ENCODE data around the gene CCDC51.

Gene CCDC51

GRCh38 chr3:48446043-48446424, 6.1 kb upstream of the CCDC51 start:
- TF ChIP-seq CTCF (IDR thresholded peaks at IDR 0.05; ENCODE audit: low read depth, low read length), result no peak
- Histone ChIP-seq H3K4me3 (ENCODE audit: low read depth, low read length) (peak overlapping the region; percentile 73), H3K9me3 (no peaks in the 10 kb centered on the region), H3K36me3 (no peaks in the 10 kb centered on the region; the same call in 1 of the 2 replicates), H3K27me3 (no peaks in the 10 kb centered on the region), H3K4me1 (no peaks in the 10 kb centered on the region)
- DNase-seq, result no peak

- Histone ChIP-seq H3K4me1 (no peaks in the 10 kb centered on the region), H3K9me3 (no peaks in the 10 kb centered on the region), H3K27me3 (no peaks in the 10 kb centered on the region), H3K36me3 (no peaks in the 10 kb centered on the region; the same call in 1 of the 2 replicates), H3K4me3 (ENCODE audit: low read depth, low read length) (peak overlapping the region; percentile 73)
- no peak for DNase-seq
- no peak for TF ChIP-seq CTCF (IDR thresholded peaks at IDR 0.05; ENCODE audit: low read depth, low read length)
Observed at GRCh38 chr3:48445277-48445882, 5.5 kb upstream of the CCDC51 start.

GRCh38 chr3:48441940-48442339, 2.0 kb upstream of the CCDC51 start:
- Histone ChIP-seq H3K9me3 (no peaks in the 10 kb centered on the region), H3K36me3 (no peaks in the 10 kb centered on the region; the same call in 1 of the 2 replicates), H3K4me1 (no peaks in the 10 kb centered on the region), H3K27me3 (no peaks in the 10 kb centered on the region), H3K4me3 (ENCODE audit: low read depth, low read length) (no peak overlapping the region)
- no peak for DNase-seq
- no peak for TF ChIP-seq CTCF (IDR thresholded peaks at IDR 0.05; ENCODE audit: low read depth, low read length)

GRCh38 chr3:48440590-48440958, 655 bp upstream of the CCDC51 start:
- Histone ChIP-seq H3K4me1 (no peaks in the 10 kb centered on the region), H3K4me3 (ENCODE audit: low read depth, low read length) (peak overlapping the region; percentile 84), H3K9me3 (no peaks in the 10 kb centered on the region), H3K36me3 (no peaks in the 10 kb centered on the region; the same call in 1 of the 2 replicates), H3K27me3 (no peaks in the 10 kb centered on the region)
- no peak for TF ChIP-seq CTCF (IDR thresholded peaks at IDR 0.05; ENCODE audit: low read depth, low read length)
- no peak for DNase-seq

- no peaks in the 10 kb centered on the region for H3K9me3 ChIP-seq
- no peaks in the 10 kb centered on the region for H3K27me3 ChIP-seq
- H3K4me3 ChIP-seq (ENCODE audit: low read depth, low read length), result no peak overlapping the region
- H3K36me3 ChIP-seq, result no peaks in the 10 kb centered on the region
- DNase-seq, result no peak
- H3K4me1 ChIP-seq, result no peaks in the 10 kb centered on the region
- no peak for TF ChIP-seq CTCF (IDR thresholded peaks at IDR 0.05; ENCODE audit: low read depth, low read length)
Observed at GRCh38 chr3:48437812-48438211, 2.1 kb downstream of the CCDC51 start.

GRCh38 chr3:48436855-48437254, 3.1 kb downstream of the CCDC51 start:
- Histone ChIP-seq H3K27me3 (no peaks in the 10 kb centered on the region), H3K4me1 (no peaks in the 10 kb centered on the region), H3K36me3 (peaks cover 3% of the 10 kb centered on the region; the same call in 1 of the 2 replicates), H3K4me3 (ENCODE audit: low read depth, low read length) (no peak overlapping the region), H3K9me3 (no peaks in the 10 kb centered on the region)
- TF ChIP-seq CTCF (IDR thresholded peaks at IDR 0.05; ENCODE audit: low read depth, low read length), result no peak
- DNase-seq, result no peak

Measured in BE2C (cell line).